Neural progenitor cell (in vitro differentiated cells): ENCODE measurements around the gene PRR30.

Experiments
- EZH2phosphoT487 ChIP-seq: fragments of 200-600 bp; sonication (generic); IDR thresholded peaks from 2 replicates; pipeline ENCODE4 v1.6.1; 2017; ENCODE audit warnings: antibody characterized with exemption
- TF ChIP-seq, protein P1 (sequence below): fragments of 200-600 bp; sonication (generic); IDR thresholded peaks from 2 replicates; pipeline ENCODE4 v1.5.1; 2017; ENCODE audit warnings: antibody characterized with exemption, mild to moderate bottlenecking

GRCh38 chr2:27092696-27093429 lies 46.3 kb downstream of the PRR30 start:
- TF ChIP-seq, protein P1, sequence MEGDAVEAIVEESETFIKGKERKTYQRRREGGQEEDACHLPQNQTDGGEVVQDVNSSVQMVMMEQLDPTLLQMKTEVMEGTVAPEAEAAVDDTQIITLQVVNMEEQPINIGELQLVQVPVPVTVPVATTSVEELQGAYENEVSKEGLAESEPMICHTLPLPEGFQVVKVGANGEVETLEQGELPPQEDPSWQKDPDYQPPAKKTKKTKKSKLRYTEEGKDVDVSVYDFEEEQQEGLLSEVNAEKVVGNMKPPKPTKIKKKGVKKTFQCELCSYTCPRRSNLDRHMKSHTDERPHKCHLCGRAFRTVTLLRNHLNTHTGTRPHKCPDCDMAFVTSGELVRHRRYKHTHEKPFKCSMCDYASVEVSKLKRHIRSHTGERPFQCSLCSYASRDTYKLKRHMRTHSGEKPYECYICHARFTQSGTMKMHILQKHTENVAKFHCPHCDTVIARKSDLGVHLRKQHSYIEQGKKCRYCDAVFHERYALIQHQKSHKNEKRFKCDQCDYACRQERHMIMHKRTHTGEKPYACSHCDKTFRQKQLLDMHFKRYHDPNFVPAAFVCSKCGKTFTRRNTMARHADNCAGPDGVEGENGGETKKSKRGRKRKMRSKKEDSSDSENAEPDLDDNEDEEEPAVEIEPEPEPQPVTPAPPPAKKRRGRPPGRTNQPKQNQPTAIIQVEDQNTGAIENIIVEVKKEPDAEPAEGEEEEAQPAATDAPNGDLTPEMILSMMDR = no peak
- TF ChIP-seq EZH2phosphoT487 = no peak
